ENCODE results near the gene PRDM16.

PRDM16 gene

GRCh38 chr1:3034728-3035562, 34.1 kb upstream of the PRDM16 start:
- no peak for DNase-seq

GRCh38 chr1:3035563-3036446, 33.2 kb upstream of the PRDM16 start:
- H3K36me3 ChIP-seq = no peaks in the 10 kb centered on the region
- no peaks in the 10 kb centered on the region for H3K9me3 ChIP-seq (ENCODE audit: severe bottlenecking)
- no peak overlapping the region for H3K27ac ChIP-seq
- no peaks in the 10 kb centered on the region for H3K27me3 ChIP-seq (ENCODE audit: insufficient read depth, low read depth, severe bottlenecking)
- TF ChIP-seq CTCF (IDR thresholded peaks at IDR 0.05; ENCODE audit: low read depth, low read length) = no peak
- H3K4me3 ChIP-seq (ENCODE audit: low read depth, low read length) = no peak overlapping the region
- no peak for DNase-seq

More at GRCh38 chr1:3034728-3035562, 34.1 kb upstream of the PRDM16 start:
- Histone ChIP-seq H3K27ac (no peak overlapping the region), H3K36me3 (no peaks in the 10 kb centered on the region), H3K9me3 (ENCODE audit: severe bottlenecking) (no peaks in the 10 kb centered on the region), H3K4me3 (ENCODE audit: low read depth, low read length) (no peak overlapping the region), H3K27me3 (ENCODE audit: insufficient read depth, low read depth, severe bottlenecking) (no peaks in the 10 kb centered on the region)
- no peak for TF ChIP-seq CTCF (IDR thresholded peaks at IDR 0.05; ENCODE audit: low read depth, low read length)

GRCh38 chr1:3036447-3037280, 32.3 kb upstream of the PRDM16 start:
- H3K9me3 ChIP-seq (ENCODE audit: severe bottlenecking) = no peaks in the 10 kb centered on the region
- H3K36me3 ChIP-seq = no peaks in the 10 kb centered on the region
- DNase-seq = no peak
- H3K27ac ChIP-seq = no peak overlapping the region
- H3K27me3 ChIP-seq (ENCODE audit: insufficient read depth, low read depth, severe bottlenecking) = no peaks in the 10 kb centered on the region
- H3K4me3 ChIP-seq (ENCODE audit: low read depth, low read length) = no peak overlapping the region
- TF ChIP-seq CTCF (IDR thresholded peaks at IDR 0.05; ENCODE audit: low read depth, low read length) = no peak

DNA sequence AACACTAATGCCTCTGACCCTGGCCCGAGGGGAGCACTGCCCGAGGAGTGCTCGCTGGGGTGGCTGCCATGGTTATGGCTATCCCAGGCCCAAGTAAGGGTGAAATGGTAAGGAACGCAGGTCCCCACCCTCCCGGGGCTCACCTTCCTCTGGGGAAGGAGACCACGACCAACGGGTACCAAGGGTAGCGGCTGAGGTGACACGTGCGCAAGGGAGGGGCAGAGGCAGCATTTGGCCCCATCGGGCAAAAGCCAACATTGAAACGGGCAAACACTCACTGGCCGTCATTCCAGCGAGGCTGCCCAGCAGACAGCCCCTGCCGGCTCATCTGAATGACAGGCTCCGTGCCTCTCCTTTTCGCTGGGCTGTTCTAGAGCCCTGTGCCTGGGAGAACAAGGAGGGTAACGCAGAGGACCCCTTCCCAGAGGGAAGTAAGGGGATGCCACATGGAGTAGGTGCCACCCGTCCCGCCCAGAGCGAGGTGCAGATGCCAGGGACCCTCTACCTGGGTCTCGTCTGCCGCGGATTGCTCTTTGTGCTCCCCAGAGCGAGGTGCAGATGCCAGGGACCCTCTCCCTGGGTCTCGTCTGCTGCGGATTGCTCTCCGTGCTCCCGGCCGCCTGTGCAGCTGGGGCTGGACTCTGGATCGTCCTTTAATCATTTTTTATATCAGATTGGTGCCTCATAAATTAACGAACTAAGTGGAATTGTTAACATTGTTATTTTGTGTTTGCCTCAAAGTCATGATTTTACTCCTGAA, 31.5 kb upstream of the PRDM16 start:
- Histone ChIP-seq H3K4me3 (ENCODE audit: low read depth, low read length) (no peak overlapping the region), H3K27ac (no peak overlapping the region), H3K27me3 (ENCODE audit: insufficient read depth, low read depth, severe bottlenecking) (no peaks in the 10 kb centered on the region), H3K9me3 (ENCODE audit: severe bottlenecking) (no peaks in the 10 kb centered on the region), H3K36me3 (no peaks in the 10 kb centered on the region)
- no peak for TF ChIP-seq CTCF (IDR thresholded peaks at IDR 0.05; ENCODE audit: low read depth, low read length)
- DNase-seq = no peak

DNA sequence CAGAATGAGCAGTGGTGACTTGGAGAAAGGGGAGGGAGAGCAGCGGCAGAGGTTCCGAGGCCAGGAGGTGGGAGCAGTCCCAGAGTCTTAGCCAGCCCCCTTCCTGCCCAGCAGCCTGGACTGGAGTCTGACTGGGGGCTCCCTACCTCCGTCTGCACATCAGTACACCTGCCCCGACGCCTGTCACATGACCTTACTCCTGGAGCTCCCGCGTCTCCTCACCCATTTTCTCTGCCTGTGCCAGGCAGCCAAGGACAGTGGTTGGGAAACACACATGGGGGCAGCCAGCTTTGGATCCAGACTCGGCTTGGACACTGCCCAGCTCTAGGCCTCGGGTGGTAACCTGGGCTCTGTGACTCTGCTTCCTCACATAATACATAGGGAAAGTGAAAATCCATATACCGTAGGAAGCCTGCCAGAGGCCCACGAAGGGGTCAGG, 30.9 kb upstream of the PRDM16 start:
- H3K27ac ChIP-seq = no peak overlapping the region
- no peak overlapping the region for H3K4me3 ChIP-seq (ENCODE audit: low read depth, low read length)
- H3K9me3 ChIP-seq (ENCODE audit: severe bottlenecking) = no peaks in the 10 kb centered on the region

More for the DNA sequence above, 30.9 kb upstream of the PRDM16 start:
- Histone ChIP-seq H3K27me3 (ENCODE audit: insufficient read depth, low read depth, severe bottlenecking) (no peaks in the 10 kb centered on the region), H3K36me3 (no peaks in the 10 kb centered on the region)
- no peak for TF ChIP-seq CTCF (IDR thresholded peaks at IDR 0.05; ENCODE audit: low read depth, low read length)
- no peak for DNase-seq

Measured in WERI-Rb-1 (cell line).